Measurements from ENCODE around the gene ATL3.

DNA sequence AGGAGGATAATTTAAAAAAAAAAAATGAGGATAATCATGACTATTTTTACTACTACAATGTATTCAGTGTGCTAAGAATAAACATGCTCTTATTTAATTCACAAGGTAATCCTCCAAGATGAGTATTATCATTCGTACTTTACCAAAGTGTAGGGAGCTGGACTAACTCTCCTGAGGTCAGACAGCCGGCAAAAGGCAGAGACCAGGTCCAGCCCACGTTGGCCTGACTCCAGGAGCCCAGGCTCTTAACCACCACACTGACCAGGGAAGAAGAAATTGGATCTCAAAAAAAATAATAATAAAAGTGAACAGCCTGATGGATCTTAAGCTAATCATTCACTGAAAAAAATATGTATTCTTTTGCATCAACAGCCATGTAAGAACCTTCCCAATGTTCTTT lies 82.2 kb downstream of the ATL3 start:
- TF ChIP-seq EZH2 (IDR thresholded peaks at IDR 0.05; ENCODE audit: low read depth): no peak
- TF ChIP-seq, protein P1, sequence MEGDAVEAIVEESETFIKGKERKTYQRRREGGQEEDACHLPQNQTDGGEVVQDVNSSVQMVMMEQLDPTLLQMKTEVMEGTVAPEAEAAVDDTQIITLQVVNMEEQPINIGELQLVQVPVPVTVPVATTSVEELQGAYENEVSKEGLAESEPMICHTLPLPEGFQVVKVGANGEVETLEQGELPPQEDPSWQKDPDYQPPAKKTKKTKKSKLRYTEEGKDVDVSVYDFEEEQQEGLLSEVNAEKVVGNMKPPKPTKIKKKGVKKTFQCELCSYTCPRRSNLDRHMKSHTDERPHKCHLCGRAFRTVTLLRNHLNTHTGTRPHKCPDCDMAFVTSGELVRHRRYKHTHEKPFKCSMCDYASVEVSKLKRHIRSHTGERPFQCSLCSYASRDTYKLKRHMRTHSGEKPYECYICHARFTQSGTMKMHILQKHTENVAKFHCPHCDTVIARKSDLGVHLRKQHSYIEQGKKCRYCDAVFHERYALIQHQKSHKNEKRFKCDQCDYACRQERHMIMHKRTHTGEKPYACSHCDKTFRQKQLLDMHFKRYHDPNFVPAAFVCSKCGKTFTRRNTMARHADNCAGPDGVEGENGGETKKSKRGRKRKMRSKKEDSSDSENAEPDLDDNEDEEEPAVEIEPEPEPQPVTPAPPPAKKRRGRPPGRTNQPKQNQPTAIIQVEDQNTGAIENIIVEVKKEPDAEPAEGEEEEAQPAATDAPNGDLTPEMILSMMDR (conservative IDR thresholded peaks at IDR 0.05): no peak

All from PC-9 (cell line).